Vagina (tissue), 2 donors: ENCODE measurements around the gene ABCC12. TPM values are rescaled to one million over a fixed set of nuclear protein-coding genes. Genes with fewer than 3 reads are reported as not detected.

Experiments used
- DNase-seq, 2 donors: peaks; one replicate each; pipeline ENCODE4 v3.0.0-alpha.2; 2017; ENCODE audit errors: extremely low spot score in 2 of 2
- H3K27ac ChIP-seq: fragments of 200-600 bp; sonication (generic); one replicate; pipeline ENCODE4 v1.5.1; 2019
- H3K27me3 ChIP-seq: fragments of 200-600 bp; sonication (generic); one replicate; pipeline ENCODE4 v1.5.1; 2019
- H3K36me3 ChIP-seq, 2 donors: fragments of 200-600 bp; sonication (generic); one replicate each; pipeline ENCODE4 v1.5.1; 2017 to 2019
- H3K4me1 ChIP-seq: fragments of 200-600 bp; sonication (generic); one replicate; pipeline ENCODE4 v1.5.1; 2019
- H3K4me3 ChIP-seq, 2 donors: fragments of 200-600 bp; sonication (generic); 1 replicate in 1 of 2; 2 replicates in 1 of 2; pipeline ENCODE4 v1.5.1; 2016 to 2019
- H3K9me3 ChIP-seq: fragments of 200-600 bp; sonication (generic); one replicate; pipeline ENCODE4 v1.5.1; 2019
- POLR2A ChIP-seq, 2 donors: fragments of 450-650 bp; IDR thresholded peaks; one replicate each; pipeline ENCODE4 v1.6.1; 2017; ENCODE audit warnings: antibody characterized with exemption in 2 of 2, mild to moderate bottlenecking in 2 of 2, moderate library complexity in 2 of 2
- POLR2AphosphoS5 ChIP-seq, 2 donors: sonication (generic); formaldehyde crosslinking; IDR thresholded peaks; one replicate each; pipeline ENCODE4 v1.9.0; 2017; ENCODE audit warnings: antibody characterized with exemption in 2 of 2, mild to moderate bottlenecking in 2 of 2, low read depth in 1 of 2; ENCODE audit not compliant: insufficient read depth in 1 of 2
- intact Hi-C: fragments of 100-400 bp; cut with DNase I; formaldehyde crosslinking; loops from one replicate; pipeline ENCODE4 v1.15.1; 2023
- total RNA-seq: library from RNA; depleted of rRNA; stranded (reverse); fragments of >200 nt; gene quantifications from one replicate; pipeline ENCODE4 v1.2.3, GENCODE V29; 2016
- TF ChIP-seq, protein P1 (sequence below), 3 experiments: fragments of 450-650 bp in 2 of 3; fragments of 200-600 bp in 1 of 3; sonication (generic) in 1 of 3; IDR thresholded peaks; one replicate each; pipeline ENCODE4 v1.5.1; 2017 to 2019; ENCODE audit warnings: antibody characterized with exemption in 3 of 3, mild to moderate bottlenecking in 2 of 3, moderate library complexity in 2 of 3

Gene ABCC12
- total RNA-seq, 1 donor from 2014 or later, result not detected

DNA sequence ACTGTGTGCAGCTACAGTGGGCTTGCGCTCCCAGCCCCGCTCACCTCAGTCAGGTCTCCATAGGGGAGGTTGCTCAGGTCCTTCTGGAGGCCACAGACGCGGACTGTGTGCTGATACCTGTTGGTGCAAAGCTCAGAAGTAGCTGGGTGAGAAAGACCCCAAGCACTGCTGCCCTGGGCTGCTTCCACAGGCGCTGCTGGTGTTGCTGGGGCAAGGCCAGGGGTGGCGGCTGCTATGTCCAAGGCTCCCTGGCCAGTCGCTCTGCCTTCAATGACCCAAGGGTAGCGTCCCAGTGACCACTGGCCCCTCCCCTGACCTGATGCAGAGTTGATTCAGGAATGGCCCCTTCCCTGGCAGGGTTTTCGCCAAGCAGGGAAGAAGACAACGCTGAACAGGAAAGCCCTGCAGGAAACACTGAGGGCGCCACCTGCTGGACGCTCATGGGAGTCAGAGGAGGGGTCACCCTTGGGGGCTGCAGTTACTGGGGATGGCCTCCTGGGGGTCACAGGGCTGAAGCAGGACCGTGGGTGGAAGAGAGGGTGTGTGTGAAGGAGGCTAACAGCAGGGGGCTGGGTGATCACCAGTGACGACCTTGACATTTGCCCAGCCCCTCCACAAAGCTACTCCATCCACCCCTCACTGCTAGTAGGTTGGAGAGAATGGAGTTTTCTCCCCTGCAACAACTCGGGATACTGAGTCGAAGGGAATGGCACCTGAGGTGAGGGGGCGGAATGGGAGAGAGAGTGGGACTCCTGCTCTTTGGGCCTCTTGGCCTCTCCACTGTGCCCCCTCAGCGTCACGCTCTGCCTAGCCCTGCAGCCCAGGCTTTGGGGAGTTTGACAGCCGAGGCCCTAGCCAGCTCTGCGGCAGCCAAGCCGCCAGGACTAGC lies 38.3 kb downstream of the ABCC12 start:
- TF ChIP-seq POLR2AphosphoS5 (IDR thresholded peaks at IDR 0.05; ENCODE audit: insufficient read depth in 1 of 2, low read depth in 1 of 2) (no peak), POLR2A (IDR thresholded peaks at IDR 0.05) (no peak)
- TF ChIP-seq, protein P1, sequence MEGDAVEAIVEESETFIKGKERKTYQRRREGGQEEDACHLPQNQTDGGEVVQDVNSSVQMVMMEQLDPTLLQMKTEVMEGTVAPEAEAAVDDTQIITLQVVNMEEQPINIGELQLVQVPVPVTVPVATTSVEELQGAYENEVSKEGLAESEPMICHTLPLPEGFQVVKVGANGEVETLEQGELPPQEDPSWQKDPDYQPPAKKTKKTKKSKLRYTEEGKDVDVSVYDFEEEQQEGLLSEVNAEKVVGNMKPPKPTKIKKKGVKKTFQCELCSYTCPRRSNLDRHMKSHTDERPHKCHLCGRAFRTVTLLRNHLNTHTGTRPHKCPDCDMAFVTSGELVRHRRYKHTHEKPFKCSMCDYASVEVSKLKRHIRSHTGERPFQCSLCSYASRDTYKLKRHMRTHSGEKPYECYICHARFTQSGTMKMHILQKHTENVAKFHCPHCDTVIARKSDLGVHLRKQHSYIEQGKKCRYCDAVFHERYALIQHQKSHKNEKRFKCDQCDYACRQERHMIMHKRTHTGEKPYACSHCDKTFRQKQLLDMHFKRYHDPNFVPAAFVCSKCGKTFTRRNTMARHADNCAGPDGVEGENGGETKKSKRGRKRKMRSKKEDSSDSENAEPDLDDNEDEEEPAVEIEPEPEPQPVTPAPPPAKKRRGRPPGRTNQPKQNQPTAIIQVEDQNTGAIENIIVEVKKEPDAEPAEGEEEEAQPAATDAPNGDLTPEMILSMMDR (IDR thresholded peaks at IDR 0.05), result peak in 1 of 3 experiments; percentile 11
- Histone ChIP-seq H3K27me3 (no peaks in the 10 kb centered on the region), H3K27ac (no peak overlapping the region), H3K36me3 (no peaks in the 10 kb centered on the region), H3K9me3 (no peaks in the 10 kb centered on the region), H3K4me1 (no peaks in the 10 kb centered on the region), H3K4me3 (no peak overlapping the region)
- no peak for DNase-seq
- intact Hi-C loops, result no loop called here

DNA sequence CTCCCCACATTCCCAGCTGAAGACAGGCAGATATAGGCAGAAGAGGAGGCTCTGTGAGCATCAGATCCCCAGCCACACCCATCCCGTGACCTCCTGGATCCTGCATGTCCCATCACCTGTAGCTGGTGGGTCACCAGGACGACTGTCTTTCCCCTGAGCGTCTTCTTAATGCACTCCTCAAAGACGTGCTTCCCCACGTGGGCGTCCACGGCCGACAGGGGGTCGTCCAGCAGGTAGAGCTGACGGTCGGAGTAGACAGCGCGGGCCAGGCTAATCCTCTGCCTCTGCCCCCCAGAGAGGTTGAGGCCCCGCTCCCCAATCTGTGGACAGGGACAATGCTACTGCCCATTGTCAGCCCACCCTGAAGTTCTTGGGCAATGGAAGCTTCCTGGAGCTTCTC lies 40.5 kb downstream of the ABCC12 start:
- no peaks in the 10 kb centered on the region for H3K4me1 ChIP-seq
- TF ChIP-seq, protein P1 (IDR thresholded peaks at IDR 0.05), result no peak
- TF ChIP-seq POLR2AphosphoS5 (IDR thresholded peaks at IDR 0.05; ENCODE audit: insufficient read depth in 1 of 2, low read depth in 1 of 2), result no peak
- TF ChIP-seq POLR2A (IDR thresholded peaks at IDR 0.05), result no peak
- DNase-seq, result no peak
- no peaks in the 10 kb centered on the region for H3K27me3 ChIP-seq
- H3K36me3 ChIP-seq, result no peaks in the 10 kb centered on the region
- no peaks in the 10 kb centered on the region for H3K9me3 ChIP-seq
- no peak overlapping the region for H3K27ac ChIP-seq
- intact Hi-C loops, result no loop called here
- H3K4me3 ChIP-seq, result no peak overlapping the region

DNA sequence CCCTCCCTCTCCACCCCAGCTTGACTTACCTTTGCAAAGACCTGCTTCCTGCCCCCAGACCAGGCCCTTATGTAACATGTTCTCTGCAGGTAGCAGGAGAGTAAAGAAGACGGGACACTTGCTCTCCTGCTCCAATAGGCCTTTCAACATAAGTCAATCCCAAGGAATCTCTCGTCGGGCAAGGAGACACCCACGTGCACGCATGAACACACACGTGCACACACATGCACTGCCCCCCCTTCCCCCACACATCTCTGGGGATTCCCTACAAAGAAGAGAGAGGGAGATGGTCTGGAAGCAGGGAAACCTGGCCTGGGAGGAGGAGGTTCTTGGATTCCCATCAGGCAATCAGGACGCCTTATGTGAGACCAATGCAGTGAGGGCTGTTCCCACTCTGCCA lies 41.4 kb downstream of the ABCC12 start:
- no peak for DNase-seq
- Histone ChIP-seq H3K36me3 (no peaks in the 10 kb centered on the region), H3K27me3 (no peaks in the 10 kb centered on the region), H3K4me1 (no peaks in the 10 kb centered on the region), H3K9me3 (no peaks in the 10 kb centered on the region), H3K4me3 (no peak overlapping the region), H3K27ac (no peak overlapping the region)
- intact Hi-C loops, result no loop called here
- TF ChIP-seq POLR2A (IDR thresholded peaks at IDR 0.05) (no peak), POLR2AphosphoS5 (IDR thresholded peaks at IDR 0.05; ENCODE audit: insufficient read depth in 1 of 2, low read depth in 1 of 2) (no peak)
- TF ChIP-seq, protein P1 (IDR thresholded peaks at IDR 0.05), result no peak

DNA sequence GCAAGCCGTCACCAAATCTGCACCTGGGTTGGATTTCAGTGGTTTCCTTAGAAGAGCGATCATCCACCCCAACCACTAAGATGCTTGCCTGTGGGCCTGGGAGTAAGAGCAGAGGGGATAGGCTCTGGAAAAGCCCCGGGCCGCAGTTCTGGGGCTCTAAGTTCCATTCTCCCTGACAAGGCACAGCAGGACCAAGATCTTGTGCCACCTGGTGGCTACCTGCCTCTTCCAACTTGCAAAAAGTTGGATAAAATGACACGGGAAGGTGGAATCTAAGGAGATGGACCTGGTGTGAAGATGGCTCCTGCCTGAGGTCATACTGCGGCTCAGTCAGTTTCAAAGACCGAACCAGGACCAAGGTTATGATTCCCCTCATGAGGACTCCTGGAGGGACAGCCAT lies 42.3 kb downstream of the ABCC12 start:
- Histone ChIP-seq H3K36me3 (no peaks in the 10 kb centered on the region), H3K4me3 (no peak overlapping the region), H3K9me3 (no peaks in the 10 kb centered on the region), H3K4me1 (no peaks in the 10 kb centered on the region), H3K27ac (no peak overlapping the region), H3K27me3 (no peaks in the 10 kb centered on the region)
- intact Hi-C loops, result no loop called here
- no peak for DNase-seq
- TF ChIP-seq, protein P1 (IDR thresholded peaks at IDR 0.05), result no peak
- TF ChIP-seq POLR2A (IDR thresholded peaks at IDR 0.05) (no peak), POLR2AphosphoS5 (IDR thresholded peaks at IDR 0.05; ENCODE audit: insufficient read depth in 1 of 2, low read depth in 1 of 2) (no peak)

DNA sequence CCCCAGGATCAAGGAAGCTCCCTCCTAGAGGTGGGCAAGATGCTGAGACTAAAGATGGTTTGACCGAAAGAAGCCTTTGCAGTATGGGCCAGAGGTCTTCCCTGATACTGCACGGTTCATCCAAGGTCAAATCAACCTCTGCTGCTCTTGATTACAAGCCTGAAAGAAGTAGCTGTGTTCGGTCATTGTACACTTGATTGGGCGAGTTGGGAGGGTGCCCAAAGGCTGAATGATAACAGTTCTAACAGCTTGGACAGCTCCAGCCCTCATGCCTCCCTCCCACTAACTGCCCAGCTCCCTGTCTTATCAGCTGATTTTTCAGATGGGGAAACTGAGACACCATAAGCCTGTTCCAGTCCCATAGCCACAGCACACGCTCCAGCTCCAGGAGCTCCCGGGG lies 42.8 kb downstream of the ABCC12 start:
- intact Hi-C loops, result no loop called here
- no peaks in the 10 kb centered on the region for H3K9me3 ChIP-seq
- H3K36me3 ChIP-seq, result no peaks in the 10 kb centered on the region
- H3K27ac ChIP-seq, result no peak overlapping the region
- H3K4me3 ChIP-seq, result no peak overlapping the region
- DNase-seq, result no peak
- TF ChIP-seq, protein P1 (IDR thresholded peaks at IDR 0.05), result no peak
- TF ChIP-seq POLR2A (IDR thresholded peaks at IDR 0.05), result no peak
- TF ChIP-seq POLR2AphosphoS5 (IDR thresholded peaks at IDR 0.05; ENCODE audit: insufficient read depth in 1 of 2, low read depth in 1 of 2), result no peak
- H3K4me1 ChIP-seq, result no peaks in the 10 kb centered on the region
- H3K27me3 ChIP-seq, result no peaks in the 10 kb centered on the region
